NCI-H1436 treated with DMSO at 0.1 percent for 48 hours (cell line): ENCODE data around the gene OOSP4A.

Experiments
- DNase-seq: peaks from one replicate; lab custom pipeline; 2025; lab: John Stamatoyannopoulos, UW

The OOSP4A gene

DNA sequence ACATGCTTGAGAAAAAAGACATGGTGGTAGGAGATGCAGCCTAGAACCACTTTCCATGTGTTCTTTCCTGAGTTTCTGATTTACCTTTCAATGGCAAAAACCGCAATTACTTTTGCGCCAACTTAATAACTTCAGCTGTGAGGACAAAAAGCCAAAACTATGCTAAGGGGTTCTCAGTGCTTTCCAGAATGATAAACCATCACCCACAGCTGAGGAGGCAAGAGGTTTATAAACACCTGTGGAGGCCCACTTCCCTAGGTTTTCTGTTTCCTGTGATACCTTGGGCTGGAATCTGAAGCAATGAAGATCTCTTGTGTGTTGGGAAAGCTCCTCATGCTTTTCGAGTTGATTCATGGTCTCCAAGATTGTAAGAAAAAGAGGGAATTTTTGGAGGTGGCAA is at the start of gene OOSP4A:
Gene OOSP4A (plus strand): TSS at position 301 of the 400 bp plus-strand sequence. CDS start 0 bp downstream, at position 301.
- DNase-seq: no peak

DNA sequence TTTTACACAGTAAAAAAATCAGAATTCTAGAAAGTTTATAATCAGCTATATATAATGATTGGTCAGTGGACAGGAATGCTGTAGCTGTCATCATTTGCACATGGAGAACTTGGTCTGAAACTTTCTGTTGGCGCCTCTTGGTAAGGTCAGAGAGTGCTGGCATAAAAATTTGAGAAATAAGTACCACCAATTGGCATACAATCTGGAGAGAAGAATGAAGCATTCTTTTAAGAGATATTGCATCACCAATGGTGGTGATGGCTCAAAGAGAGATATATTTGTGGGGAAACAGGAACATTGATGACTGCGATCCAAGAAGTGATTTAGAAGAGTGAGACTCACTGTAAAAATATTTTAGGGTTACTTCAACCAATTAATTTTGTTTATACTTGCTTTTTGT is 45.4 kb upstream of the OOSP4A start:
- DNase-seq: no peak

DNA sequence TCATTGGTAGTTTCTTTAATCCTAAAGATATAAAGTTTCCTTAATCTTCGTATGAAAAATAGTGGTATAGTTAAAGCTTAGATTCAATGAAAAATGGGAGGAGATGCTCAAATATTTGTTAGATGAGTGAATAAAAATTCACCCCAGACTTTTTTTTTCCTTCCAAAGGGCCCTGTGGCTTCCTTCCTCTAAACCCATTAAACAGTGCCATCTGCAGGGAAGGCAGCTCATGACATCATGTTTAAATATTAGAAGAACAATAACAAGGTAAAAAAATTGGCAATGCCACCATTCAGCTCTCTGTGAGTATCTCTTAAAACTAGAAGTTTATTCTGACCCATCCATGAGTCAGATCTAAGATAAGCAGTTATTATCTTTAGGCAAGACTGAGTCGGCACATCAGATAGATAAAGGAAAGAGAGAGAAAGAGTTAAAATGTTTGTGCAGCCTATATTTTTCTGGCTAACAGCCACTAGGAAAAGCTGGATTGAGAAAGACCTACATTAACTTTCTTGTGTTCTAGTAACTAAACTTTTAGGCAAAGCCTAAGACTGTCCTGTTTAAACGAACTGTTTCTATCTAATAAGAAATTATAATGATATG is 44.7 kb upstream of the OOSP4A start:
- no peak for DNase-seq

DNA sequence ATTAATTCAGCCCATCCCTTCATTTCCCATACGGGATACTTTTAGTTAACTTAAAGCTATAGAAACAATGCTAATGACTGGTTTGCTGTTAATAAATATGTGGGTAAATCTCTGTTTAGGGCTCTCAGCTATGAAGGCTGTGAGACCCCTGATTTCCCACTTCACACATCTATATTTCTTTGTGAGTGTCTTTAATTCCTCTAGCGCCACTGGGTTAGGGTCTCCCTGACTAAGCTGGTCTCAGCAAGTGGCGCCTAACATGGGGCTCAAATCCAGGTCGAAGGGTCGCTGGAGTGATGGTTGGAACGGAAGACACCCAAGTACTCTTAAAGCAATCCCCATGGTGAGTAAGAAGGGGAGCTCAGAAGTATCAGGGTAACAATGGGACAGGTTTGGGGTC is 40.0 kb upstream of the OOSP4A start:
- no peak for DNase-seq

DNA sequence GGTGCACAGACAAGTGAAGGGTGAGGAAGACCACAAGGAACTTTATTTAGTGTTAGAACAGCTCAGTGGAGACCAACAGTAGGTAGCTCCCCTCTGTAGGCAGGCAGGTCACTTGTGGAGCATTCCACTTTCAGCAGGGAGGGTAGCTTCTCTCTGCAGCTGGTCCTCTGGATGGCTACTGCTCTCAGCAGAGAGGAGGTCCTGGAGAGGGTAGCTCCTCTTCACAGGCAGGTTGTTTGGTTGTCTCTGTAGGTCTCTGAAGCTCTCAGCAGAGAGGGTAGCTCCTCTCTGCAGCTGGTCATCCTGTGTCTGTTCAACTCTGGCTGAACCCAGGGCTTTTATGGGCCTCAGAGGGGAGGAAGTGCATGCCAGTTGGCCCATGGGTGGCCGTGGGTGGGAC is 32.1 kb upstream of the OOSP4A start:
- DNase-seq: no peak

DNA sequence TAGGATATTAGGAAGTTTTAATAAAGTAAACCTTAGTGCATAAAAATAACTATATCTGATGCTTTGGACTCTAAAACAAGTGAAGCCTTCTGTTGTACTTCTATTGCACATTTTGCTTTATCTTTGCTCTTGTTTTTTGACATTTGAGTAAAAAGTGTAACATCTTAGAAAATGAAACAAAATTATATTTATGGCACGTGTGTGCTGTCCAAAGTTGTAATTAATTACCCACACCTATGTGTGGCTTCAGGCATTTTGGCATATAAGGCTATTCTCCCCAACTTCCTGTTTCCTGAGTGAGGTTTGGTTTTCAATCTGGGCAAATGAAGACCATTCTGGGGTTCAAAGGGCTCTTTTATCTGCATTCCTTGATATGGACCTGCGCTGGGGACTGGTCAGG is 25.7 kb upstream of the OOSP4A start, which contains the start of gene OOSP1:
Gene OOSP1 (plus strand): TSS at position 301 of the 400 bp plus-strand sequence. CDS start 23 bp downstream, at position 324.
- DNase-seq: no peak

DNA sequence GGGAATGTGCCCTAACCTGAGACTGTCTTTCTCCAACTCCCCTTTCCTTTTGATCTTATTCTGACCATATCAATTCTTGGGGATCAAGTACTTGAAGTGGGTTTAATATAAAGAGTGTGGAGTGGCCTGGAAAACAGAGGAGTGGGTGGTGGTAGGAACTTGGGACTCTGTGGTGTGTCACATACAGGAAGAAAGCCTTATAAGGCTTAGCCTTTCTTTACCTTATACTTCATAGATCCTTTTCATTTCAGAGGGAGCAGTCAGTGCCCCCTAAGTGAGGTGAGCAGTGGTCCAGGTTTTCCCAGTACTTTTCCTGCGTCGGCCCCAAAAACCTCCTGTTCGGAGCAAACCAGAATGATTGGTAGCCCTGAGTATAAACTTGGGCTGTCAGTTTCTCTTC is 25.1 kb upstream of the OOSP4A start:
- DNase-seq: no peak

DNA sequence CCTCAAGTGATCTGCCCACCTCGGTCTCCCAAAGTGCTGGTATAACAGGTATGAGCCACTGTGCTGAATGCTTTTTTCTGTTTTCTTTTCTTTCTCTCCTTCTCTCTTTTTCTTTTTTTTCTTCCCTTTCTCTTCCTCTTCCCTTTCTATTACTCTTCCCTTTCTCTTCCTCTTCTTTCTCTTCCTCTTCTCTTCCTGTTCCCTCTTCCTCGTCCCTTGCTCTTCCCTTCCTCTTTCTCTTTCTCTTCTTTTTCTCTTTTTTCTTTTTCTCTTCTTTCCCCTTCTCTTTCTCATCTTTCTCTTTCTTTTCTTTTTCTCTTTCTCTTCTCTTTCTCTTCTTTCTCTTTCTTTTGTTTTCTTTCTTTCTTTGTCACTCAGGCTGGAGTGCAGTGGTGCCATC is 24.4 kb upstream of the OOSP4A start:
- DNase-seq: no peak

DNA sequence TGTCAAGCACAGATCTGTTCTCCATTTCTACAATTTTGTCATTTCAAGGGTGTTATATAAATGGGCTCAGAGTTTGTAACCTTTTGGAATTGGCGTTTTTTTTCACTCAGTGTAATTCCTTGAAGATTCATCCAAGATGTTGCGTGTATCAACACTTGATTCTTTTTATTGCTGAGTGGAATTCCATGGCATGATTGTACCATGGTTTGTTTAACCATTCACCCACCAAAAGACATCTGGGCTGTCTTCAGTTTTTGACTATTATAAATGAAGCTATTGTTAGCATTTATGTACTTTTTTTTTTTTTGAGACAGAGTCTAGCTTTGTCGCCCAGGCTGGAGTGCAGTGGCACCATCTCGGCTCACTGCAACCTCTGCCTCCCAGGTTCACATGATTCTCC is 22.7 kb upstream of the OOSP4A start:
- DNase-seq: no peak

DNA sequence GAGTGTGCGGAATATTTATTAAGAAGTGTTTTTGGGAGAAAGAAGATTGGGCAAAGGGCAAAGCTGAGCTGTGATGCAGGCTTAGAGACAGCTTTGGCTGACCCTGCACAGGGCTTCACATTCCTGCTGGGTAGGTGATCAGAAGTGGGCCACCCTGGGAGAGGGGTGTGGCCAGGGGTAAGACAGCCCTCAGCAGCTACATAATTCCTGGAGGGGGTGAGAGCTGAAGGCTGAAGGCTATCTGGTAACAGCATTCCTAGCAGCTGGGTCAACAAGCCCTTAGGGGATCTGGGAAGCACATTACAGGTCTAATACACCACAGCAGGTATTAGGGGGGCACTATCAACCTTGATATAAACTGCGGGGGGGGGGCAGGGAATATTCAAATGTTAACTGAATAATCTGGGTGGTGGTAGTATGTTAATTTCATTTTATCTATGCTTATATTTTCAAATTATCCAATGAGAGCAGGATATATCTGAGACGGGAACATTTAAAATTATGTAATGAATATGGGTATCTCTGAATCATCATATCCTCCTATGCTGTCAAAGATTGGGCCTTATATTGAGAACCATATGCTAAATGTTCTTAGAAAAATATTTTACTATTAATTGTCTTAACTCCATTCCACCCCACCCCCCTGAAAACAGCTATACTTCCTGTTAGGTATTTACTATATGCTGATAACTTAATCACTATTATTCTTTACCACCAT is 19.7 kb upstream of the OOSP4A start:
- no peak for DNase-seq

DNA sequence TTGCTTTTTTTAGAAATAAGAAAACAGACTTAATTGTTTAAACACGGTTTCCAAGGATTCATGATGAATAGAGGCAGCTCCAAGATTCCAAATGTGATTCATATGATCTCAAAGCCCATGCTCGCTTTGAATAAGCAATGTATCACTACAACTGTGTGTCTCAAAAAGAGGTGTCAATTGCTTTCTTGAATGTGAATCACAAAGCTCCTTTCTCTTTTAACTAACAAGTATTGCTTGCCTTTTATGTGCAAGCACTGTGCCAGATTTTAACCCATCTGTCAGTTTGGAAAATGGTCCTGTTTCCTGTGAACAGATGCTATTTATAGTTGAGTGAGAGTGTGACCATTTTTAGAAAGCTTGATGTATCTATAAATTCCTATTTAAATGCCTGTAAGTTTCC is 19.1 kb upstream of the OOSP4A start:
- no peak for DNase-seq

DNA sequence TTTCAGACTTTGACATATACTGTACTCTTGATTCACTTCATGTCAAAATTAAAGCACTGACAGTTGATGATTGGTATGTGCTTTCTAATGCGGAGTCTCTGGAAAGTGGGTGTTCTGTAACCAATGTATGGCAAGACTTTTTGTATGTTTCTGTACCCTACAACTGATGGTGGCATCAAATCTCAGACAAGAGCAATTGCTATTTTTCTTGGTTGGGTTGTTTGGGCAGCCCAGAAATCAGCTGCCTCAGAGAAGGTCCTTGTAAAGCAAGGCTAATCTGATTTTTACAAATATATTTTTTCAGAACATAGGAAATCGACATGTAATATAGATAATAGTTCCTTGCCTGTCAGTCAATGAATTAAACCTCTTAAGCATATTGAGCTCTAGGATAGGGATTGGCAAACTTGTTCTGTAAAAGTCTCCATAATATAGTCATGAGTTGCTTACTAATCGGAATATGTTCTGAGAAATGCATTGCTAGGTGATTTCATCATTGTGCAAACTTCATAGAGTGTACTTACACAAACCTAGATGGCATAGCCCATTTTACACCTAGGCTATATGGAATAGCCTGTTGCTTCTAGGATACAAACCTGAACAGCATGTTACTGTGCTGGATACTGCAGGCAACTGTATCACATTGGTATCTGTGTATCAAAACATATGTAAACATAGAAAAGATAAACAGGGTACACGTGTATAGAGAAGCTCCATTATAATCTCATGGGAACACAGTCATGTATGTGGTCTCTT is 10.2 kb upstream of the OOSP4A start:
- no peak for DNase-seq

DNA sequence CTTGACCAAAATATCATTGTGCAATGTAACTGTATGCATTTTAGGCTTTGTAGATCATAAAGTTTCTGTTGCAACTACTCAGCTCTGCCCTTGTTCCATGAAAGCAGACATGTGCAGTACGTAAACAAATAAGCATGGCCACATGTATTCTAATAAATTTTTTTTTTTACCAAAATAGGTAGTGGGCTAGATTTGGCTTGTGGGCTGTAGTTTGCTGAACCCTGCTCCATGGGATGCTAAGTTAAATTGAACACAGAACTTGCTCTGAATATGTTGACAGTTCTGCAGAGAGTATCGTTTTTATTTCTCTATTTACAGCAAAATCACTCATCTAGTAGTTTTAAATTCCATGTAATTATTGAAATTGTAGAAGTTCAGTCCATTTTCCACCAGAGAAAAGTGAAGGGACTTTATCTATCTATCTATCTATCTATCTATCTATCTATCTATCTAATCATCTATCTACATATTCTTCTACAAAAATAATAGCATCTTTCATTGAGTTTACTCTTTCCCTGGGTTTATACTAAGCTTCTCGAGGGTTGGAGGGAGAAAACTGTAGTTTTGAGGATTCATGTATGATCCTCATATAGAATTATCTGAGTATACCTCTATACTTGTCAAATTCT is 9.5 kb upstream of the OOSP4A start:
- DNase-seq: no peak

DNA sequence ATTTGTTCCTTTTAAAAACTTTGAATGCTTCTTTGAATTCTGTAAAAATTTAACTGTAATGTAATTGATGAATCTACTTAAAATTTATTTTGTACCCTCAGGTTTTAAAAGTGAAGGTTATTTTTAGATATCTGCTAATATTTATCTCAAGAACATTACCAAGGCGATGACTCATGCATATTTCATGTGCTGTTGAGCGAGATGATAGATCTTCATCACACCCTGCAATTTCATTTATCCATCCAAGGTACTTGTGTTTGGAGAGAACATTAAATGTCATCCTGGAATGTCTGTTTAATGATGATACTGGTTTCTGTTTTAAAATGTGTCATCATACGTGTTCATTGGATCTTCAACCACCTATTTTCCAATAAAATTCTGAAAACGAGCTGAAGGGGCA is 6.7 kb upstream of the OOSP4A start:
- no peak for DNase-seq

DNA sequence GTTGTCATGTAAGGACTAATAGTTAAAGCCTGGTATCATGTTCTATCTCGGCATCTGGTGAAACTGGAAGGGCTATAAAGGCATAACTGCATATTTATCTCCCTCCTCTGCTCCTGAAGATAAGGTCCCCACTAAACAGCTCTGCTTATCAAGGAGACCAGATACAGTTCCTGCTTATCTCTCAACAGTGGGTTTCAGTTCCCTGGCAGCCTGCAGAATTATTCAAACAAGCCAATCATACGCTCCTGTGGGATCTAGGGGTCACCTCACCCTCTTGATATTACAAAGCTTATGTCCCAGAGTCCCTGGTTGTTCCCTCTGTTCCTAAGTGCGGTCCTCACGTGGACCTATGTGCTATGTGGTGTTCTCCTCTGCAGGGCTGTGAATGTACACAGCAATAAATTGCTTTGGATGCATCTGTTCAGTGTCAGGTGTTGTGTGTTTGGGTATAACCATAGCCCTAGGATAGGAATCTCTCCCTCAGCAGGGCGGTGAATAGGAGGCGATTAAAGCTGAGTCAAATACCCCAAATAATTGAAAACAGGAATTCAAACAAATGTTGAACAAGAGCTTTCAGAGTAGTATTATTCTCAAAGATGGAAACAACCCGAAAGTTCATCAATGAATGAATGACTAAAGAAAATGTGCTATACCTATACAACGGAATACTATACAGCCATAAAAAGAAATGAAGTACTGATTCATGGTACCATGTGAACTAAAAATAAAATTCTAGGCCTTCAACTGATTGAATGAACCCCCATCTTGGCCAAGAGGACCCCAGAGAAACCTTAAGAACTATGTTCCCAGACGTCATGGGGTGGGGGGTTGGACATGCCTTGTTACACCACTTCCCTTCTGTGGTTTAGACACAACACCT is 3.1 kb upstream of the OOSP4A start:
- no peak for DNase-seq

DNA sequence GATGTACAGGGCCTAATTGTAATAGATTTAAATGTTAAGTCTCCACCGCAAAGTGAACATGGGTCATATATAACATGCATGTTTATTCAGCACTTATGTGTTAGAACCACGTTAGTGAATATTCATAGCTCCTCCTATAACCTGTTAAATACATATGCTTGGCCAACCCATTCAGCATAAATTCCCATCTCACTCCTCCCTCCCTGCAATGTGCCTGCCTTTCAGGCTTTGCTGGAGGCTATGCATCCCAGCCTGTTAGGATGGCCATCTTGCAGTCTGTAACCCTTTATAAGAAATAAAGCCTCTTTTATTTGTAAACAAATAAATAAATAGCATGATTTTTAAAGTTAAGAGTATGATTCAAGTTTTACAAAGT is 1.7 kb upstream of the OOSP4A start:
- no peak for DNase-seq

DNA sequence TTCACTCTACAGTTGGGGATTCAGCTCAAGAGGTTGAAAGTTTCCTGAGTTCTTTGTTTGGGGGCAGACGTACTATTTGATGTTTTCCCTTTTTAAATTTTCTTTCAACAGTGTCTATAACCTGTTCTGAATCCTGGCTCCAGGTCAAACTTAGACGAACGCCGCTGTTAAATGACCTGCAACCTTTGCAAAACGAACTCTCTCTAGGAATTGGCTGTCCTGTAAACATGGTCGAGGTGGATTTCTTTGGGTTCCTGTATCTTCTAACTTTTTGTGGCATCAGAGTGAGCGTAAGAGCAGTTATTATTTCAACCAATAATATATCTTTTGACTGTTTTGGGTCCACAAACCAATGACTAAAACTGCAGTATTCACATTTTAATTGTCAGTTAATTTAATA is 1.6 kb downstream of the OOSP4A start:
- no peak for DNase-seq

DNA sequence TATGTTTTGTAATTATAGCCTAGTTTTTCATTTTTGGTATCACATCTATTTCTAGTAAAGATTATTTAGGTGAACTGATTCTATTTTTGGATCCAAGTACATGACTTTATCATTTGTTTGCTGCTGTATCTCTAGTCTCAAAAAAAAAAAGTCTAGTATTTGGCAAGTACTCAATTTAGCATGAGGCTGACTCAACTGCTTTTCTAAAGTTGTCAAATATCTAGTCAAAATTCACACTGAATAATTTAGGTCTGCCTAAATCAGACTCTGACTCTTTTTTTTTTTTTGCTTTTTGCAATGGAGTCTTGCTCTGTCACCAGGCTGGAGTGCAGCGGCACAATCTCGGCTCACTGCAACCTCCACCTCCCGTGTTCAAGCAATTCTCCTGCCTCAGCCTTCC is 2.4 kb downstream of the OOSP4A start:
- no peak for DNase-seq

DNA sequence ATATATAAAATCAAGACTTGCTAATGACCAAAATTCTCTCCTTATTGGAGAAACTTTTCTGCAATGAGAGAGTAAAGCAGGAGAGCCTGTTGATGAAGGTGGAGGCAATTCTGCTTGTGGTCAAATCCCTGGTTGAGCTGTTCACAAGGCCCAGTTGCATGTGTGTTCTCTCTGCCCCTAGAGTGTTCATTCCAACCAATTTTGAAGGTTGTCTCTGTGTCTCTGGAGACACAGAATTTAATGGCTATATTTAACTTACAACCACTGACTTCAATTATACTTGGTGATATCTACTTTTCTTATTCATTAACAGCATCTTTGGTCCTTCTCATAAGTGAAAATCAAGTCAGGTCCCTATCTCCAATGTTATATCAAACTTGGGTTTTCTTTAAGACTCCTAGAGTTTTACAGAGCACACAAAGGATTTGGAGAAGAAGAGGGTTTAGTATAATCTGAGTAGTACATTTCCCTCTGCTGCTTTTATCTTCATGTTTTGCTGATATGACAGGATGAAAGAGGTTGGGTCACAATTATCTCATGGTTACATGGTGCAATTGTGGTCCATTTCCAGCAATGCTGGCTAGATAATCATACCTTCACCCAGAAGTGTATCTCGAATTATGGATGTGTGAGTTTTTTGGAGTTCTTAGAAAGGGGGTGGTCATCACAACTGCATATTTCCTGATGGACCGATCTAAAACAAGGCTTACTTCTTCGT is 4.0 kb downstream of the OOSP4A start:
- no peak for DNase-seq

DNA sequence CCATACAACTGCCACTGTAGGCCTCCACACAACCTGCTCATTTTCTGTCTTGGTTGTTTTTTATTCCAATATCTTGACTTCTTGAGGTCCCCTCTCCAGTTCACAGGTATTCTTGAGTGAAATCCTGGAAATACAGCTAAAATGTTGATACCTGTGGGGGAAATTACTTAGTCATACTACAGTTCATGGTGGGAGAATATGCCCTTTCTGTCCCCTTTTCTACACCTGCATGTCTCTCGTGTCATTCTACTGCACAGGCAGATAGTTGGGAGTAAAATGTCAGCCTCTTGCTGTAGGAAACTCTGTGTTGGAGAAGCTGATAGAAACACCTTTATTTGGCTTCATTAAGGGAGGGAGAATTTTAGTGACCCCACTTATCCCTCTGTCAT is 4.6 kb downstream of the OOSP4A start:
- DNase-seq: no peak

DNA sequence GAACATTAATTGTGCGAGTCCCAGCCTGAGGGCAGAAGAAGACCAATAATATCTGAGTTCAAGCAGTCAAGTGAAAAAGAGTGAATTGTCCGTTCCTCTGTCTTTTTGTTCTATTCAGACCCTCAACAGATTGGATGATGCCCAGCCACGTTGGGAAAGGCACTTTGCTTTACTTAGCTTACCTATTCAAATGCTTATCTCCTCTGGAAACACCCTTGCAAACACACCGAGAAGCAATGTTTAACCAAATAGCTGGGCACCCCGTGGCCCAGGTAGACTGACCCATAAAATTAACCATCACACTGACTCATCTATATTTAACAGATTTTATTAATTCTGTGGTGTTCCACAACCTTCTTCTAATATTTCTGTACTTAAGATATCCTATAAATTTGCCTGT is 9.3 kb downstream of the OOSP4A start:
- DNase-seq: no peak
